HG02885 (cell line): ENCODE data around the gene F5.

Experiments
- ATAC-seq: cut with Tn5 transposase; IDR thresholded peaks from one replicate; pipeline ENCODE4 v1.9.1; 2021; ENCODE audit warnings: mild to moderate bottlenecking; ENCODE audit not compliant: unreplicated experiment, poor library complexity

Gene F5

GRCh38 chr1:169588785-169589485 is 2.7 kb upstream of the F5 start:
- ATAC-seq, result no peak

GRCh38 chr1:169588112-169588511 is 1.8 kb upstream of the F5 start:
- no peak for ATAC-seq

GRCh38 chr1:169586067-169586394 is 250 bp downstream of the F5 start:
- peak; percentile 28 for ATAC-seq

GRCh38 chr1:169585181-169585580 is 1.1 kb downstream of the F5 start:
- ATAC-seq, result no peak

- ATAC-seq, result no peak
These were observed 1.7 kb downstream of the F5 start for GRCh38 chr1:169584483-169585144.

GRCh38 chr1:169577981-169578738 is 8.1 kb downstream of the F5 start:
- ATAC-seq, result no peak

GRCh38 chr1:169576935-169577331 is 9.3 kb downstream of the F5 start:
- no peak for ATAC-seq

GRCh38 chr1:169576241-169576934 is 9.9 kb downstream of the F5 start:
- no peak for ATAC-seq

GRCh38 chr1:169574336-169574735 is 11.9 kb downstream of the F5 start:
- ATAC-seq, result no peak

GRCh38 chr1:169572187-169572586 is 14.1 kb downstream of the F5 start:
- ATAC-seq, result no peak

- ATAC-seq, result no peak
These were observed 14.8 kb downstream of the F5 start for GRCh38 chr1:169571450-169571849.

GRCh38 chr1:169570172-169570574 is 16.1 kb downstream of the F5 start:
- no peak for ATAC-seq

GRCh38 chr1:169568497-169568896 is 17.8 kb downstream of the F5 start:
- no peak for ATAC-seq

- no peak for ATAC-seq
These were observed 20.7 kb downstream of the F5 start for GRCh38 chr1:169565335-169566271.

GRCh38 chr1:169563650-169564049 is 22.6 kb downstream of the F5 start:
- no peak for ATAC-seq

- ATAC-seq, result no peak
These were observed 23.2 kb downstream of the F5 start for GRCh38 chr1:169563019-169563615.

GRCh38 chr1:169561692-169562091 is 24.6 kb downstream of the F5 start:
- no peak for ATAC-seq

GRCh38 chr1:169557131-169557530 is 29.1 kb downstream of the F5 start:
- no peak for ATAC-seq

- ATAC-seq, result peak; percentile 61
These were observed 36.0 kb downstream of the F5 start for GRCh38 chr1:169550294-169550693.
